Caco-2 (cell line): ENCODE measurements around the gene LAMC2. TPM values are rescaled to one million over a fixed set of nuclear protein-coding genes. Genes with fewer than 3 reads are reported as not detected.

ENCODE experiments used
- BruUV-seq: library from RNA; stranded (reverse); fragments of 400-500 nt; replicated peaks from 2 replicates; lab custom pipeline; 2021; lab: Mats Ljungman, UMichigan
- CTCF ChIA-PET: fragments of 300-600 bp; sonication (Branson Sonifier 250); formaldehyde crosslinking; loops from one replicate; lab custom pipeline; 2022; ENCODE audit warnings: antibody characterized with exemption; lab: Charles Lee
- POLR2A ChIA-PET: fragments of 300-600 bp; sonication (Branson Sonifier 250); formaldehyde crosslinking; loops from one replicate; lab custom pipeline; 2022; ENCODE audit warnings: antibody characterized with exemption; lab: Charles Lee
- DNase-seq, 2 experiments: peaks; one replicate each; pipeline versions ENCODE4 v3.0.0 to v3.0.0-alpha.2; 2020 to 2022
- H3K27me3 ChIP-seq: replicated peaks from 2 replicates; pipeline ENCODE4 v1.6.0; 2011; ENCODE audit warnings: low read length; ENCODE audit not compliant: control insufficient read depth, insufficient read depth
- H3K36me3 ChIP-seq: 2 replicates; pipeline ENCODE4 v1.5.1; 2011; ENCODE audit warnings: low read length; ENCODE audit not compliant: control insufficient read depth, insufficient read depth
- H3K4me1 ChIP-seq: fragments of 250-450 bp; sonication (Bioruptor Pico); 2 replicates; pipeline ENCODE4 v1.5.1; 2020; ENCODE audit warnings: mild to moderate bottlenecking
- H3K4me3 ChIP-seq: 2 replicates; pipeline ENCODE4 v1.5.1; 2011; ENCODE audit warnings: low read depth, mild to moderate bottlenecking, control low read depth, low read length
- H3K9me3 ChIP-seq: fragments of 250-450 bp; sonication (Bioruptor Pico); 2 replicates; pipeline ENCODE4 v1.5.1; 2020; ENCODE audit warnings: mild to moderate bottlenecking, moderate library complexity
- H3K27ac Mint-ChIP-seq: one replicate; pipeline ENCODE4 v1.8.0; 2022; ENCODE audit warnings: mixed read lengths; ENCODE audit not compliant: unreplicated experiment
- H3K27me3 Mint-ChIP-seq: one replicate; pipeline ENCODE4 v1.8.0; 2022; ENCODE audit warnings: mixed read lengths; ENCODE audit not compliant: insufficient read depth, unreplicated experiment
- H3K36me3 Mint-ChIP-seq: one replicate; pipeline ENCODE4 v1.8.0; 2022; ENCODE audit warnings: mild to moderate bottlenecking, mixed read lengths; ENCODE audit not compliant: insufficient read depth, unreplicated experiment
- H3K4me1 Mint-ChIP-seq: one replicate; pipeline ENCODE4 v1.8.0; 2022; ENCODE audit warnings: low read depth, mixed read lengths; ENCODE audit not compliant: unreplicated experiment
- H3K4me3 Mint-ChIP-seq: one replicate; pipeline ENCODE4 v1.8.0; 2022; ENCODE audit warnings: mild to moderate bottlenecking, moderate library complexity, mixed read lengths; ENCODE audit not compliant: unreplicated experiment
- H3K9me3 Mint-ChIP-seq: one replicate; pipeline ENCODE4 v1.8.0; 2022; ENCODE audit warnings: mixed read lengths; ENCODE audit not compliant: unreplicated experiment
- intact Hi-C: fragments of 100-400 bp; cut with micrococcal nuclease; formaldehyde crosslinking; loops from one replicate; pipeline ENCODE4 v1.10.0; 2022; ENCODE audit not compliant: unreplicated experiment
- total RNA-seq: library from RNA; stranded (reverse); gene quantifications from 2 replicates; pipeline ENCODE4 v1.2.3, GENCODE V29; 2022
- TF ChIP-seq, protein P1 (sequence below), 2 experiments: fragments of 200-600 bp in 1 of 2; IDR thresholded peaks; 1 replicate in 1 of 2; 2 replicates in 1 of 2; pipeline versions ENCODE4 v1.5.1 to v1.8.0; 2011 to 2022; ENCODE audit warnings: antibody characterized with exemption in 1 of 2, control low read depth in 1 of 2, inconsistent platforms in 1 of 2, low read depth in 1 of 2, low read length in 1 of 2, mild to moderate bottlenecking in 1 of 2, moderate library complexity in 1 of 2; ENCODE audit not compliant: insufficient read depth in 1 of 2, severe bottlenecking in 1 of 2, unreplicated experiment in 1 of 2

LAMC2 gene
- total RNA-seq, 1 experiment from 2014 or later, result 34.9 TPM

DNA sequence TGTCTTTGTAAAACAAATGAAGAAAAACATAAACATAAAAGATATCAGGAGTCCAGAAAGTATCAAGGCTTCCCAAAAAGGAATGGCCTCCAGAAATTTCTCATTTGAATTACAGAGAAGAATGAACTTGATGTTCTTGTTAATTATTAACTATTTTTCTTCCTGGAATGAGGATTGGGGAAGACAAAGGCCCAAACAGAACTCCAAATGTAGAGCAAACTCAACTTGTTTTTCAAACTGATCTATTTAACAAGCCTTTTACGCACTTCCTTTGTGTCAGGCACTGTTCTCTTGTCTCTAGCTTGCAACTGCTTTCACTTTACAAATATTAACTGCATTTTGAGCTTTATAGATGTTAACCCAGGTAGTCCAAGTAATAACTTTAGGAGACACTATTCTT lies 45.5 kb downstream of the LAMC2 start:
- H3K9me3 Mint-ChIP-seq, result no peaks in the 10 kb centered on the region
- DNase-seq, result no peak
- CTCF ChIA-PET, result no interaction called here
- H3K27ac Mint-ChIP-seq, result no peak overlapping the region
- Histone ChIP-seq H3K9me3 (no peaks in the 10 kb centered on the region), H3K36me3 (peaks cover 4% of the 10 kb centered on the region; the same call in 1 of the 2 replicates), H3K4me1 (peaks cover 75% of the 10 kb centered on the region), H3K4me3 (no peak overlapping the region), H3K27me3 (no peaks in the 10 kb centered on the region)
- peaks cover 42% of the 10 kb centered on the region for H3K4me1 Mint-ChIP-seq
- H3K4me3 Mint-ChIP-seq, result no peak overlapping the region
- POLR2A ChIA-PET, result no interaction called here
- peaks cover 42% of the 10 kb centered on the region for H3K36me3 Mint-ChIP-seq
- no TSS peak for BruUV-seq
- TF ChIP-seq, protein P1, sequence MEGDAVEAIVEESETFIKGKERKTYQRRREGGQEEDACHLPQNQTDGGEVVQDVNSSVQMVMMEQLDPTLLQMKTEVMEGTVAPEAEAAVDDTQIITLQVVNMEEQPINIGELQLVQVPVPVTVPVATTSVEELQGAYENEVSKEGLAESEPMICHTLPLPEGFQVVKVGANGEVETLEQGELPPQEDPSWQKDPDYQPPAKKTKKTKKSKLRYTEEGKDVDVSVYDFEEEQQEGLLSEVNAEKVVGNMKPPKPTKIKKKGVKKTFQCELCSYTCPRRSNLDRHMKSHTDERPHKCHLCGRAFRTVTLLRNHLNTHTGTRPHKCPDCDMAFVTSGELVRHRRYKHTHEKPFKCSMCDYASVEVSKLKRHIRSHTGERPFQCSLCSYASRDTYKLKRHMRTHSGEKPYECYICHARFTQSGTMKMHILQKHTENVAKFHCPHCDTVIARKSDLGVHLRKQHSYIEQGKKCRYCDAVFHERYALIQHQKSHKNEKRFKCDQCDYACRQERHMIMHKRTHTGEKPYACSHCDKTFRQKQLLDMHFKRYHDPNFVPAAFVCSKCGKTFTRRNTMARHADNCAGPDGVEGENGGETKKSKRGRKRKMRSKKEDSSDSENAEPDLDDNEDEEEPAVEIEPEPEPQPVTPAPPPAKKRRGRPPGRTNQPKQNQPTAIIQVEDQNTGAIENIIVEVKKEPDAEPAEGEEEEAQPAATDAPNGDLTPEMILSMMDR (IDR thresholded peaks at IDR 0.05; ENCODE audit: insufficient read depth in 1 of 2, low read depth in 1 of 2, low read length in 1 of 2, severe bottlenecking in 1 of 2, unreplicated experiment in 1 of 2), result no peak
- H3K27me3 Mint-ChIP-seq, result no peaks in the 10 kb centered on the region
- intact Hi-C loops, result no loop called here

DNA sequence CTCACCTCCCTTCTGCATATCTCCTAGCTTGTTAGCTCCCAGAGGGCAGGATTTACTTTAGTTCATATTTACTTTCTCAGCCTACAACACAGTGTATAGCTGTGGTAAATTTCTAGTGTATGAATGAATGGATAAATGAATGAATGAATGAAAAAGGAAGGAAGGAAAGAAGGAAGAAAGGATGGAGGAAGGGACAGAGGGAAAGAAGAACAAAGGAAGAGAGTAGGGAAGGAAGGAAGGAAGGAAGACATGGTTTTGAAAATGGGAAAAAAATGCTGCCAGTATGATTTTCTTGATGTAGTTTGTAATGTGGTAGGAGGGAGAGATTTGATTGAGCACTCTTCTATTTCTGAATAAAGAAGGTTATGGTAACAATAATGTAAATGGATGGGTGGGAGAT lies 47.0 kb downstream of the LAMC2 start:
- H3K4me1 Mint-ChIP-seq, result peaks cover 30% of the 10 kb centered on the region
- POLR2A ChIA-PET, result no interaction called here
- CTCF ChIA-PET, result no interaction called here
- peaks cover 4% of the 10 kb centered on the region; the same call in 1 of the 2 replicates for H3K36me3 ChIP-seq
- TF ChIP-seq, protein P1 (IDR thresholded peaks at IDR 0.05; ENCODE audit: insufficient read depth in 1 of 2, low read depth in 1 of 2, low read length in 1 of 2, severe bottlenecking in 1 of 2, unreplicated experiment in 1 of 2), result no peak
- no peak overlapping the region for H3K27ac Mint-ChIP-seq
- BruUV-seq, result no TSS peak
- H3K4me1 ChIP-seq, result peaks cover 70% of the 10 kb centered on the region
- no peaks in the 10 kb centered on the region for H3K27me3 Mint-ChIP-seq
- no peaks in the 10 kb centered on the region for H3K9me3 Mint-ChIP-seq
- peaks cover 47% of the 10 kb centered on the region for H3K36me3 Mint-ChIP-seq
- H3K9me3 ChIP-seq, result no peaks in the 10 kb centered on the region
- no peak for DNase-seq
- H3K27me3 ChIP-seq, result no peaks in the 10 kb centered on the region
- intact Hi-C loops, result no loop called here
- no peak overlapping the region for H3K4me3 ChIP-seq
- no peak overlapping the region for H3K4me3 Mint-ChIP-seq

DNA sequence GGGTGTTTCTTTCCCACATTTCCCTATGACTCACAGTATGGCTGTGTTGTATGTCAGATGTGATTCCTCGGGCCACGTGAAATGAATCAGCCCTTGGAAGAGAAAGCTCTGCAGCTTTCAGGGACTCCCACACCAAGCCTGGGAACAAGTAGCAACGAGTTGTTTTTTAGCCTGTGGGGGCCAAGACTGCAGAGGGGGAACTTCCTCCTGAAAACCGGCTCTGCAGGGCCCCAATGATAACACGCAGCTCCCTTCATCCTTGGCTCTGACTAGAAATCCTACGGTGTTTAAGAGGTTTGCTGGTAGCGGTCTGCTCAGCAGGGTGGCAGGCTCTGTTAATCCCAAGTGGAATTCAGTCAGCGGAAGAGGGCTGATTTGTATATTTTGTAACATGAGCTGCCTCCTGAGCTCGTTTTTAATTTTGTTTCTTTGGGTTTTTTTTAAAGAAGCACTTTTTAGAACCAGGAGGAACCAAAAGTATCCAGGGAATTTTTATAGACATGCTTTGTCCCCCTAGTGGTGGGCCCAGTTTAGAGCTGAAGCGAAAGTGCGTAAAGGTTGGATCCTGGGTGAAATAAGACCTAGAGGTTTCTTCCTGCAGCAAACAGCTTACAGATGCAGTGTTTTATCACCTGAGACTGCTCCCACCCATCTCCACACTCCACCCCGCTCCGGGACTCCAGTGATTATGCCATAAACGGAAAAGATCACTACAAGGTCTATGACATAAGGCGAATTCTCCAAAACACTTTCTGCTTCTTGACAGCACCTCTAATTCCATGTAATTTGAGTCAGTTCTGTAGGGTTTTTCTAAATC lies 48.8 kb downstream of the LAMC2 start:
- ChIA-PET POLR2A (interaction anchor here (0.6 kb wide), 1 partner anchor 127 kb away, joined by 4 read pairs; no protein-coding TSS in a partner anchor), CTCF (interaction anchor here (0.6 to 1.3 kb wide), 6 partner anchors 13 to 346 kb away, joined by 3 to 5 read pairs (median 4); no protein-coding TSS in a partner anchor)
- H3K9me3 Mint-ChIP-seq, result no peaks in the 10 kb centered on the region
- Histone ChIP-seq H3K4me3 (no peak overlapping the region), H3K9me3 (no peaks in the 10 kb centered on the region), H3K27me3 (no peaks in the 10 kb centered on the region), H3K36me3 (peaks cover 4% of the 10 kb centered on the region; the same call in 1 of the 2 replicates), H3K4me1 (peaks cover 56% of the 10 kb centered on the region)
- no peaks in the 10 kb centered on the region for H3K27me3 Mint-ChIP-seq
- TF ChIP-seq, protein P1 (IDR thresholded peaks at IDR 0.05; ENCODE audit: insufficient read depth in 1 of 2, low read depth in 1 of 2, low read length in 1 of 2, severe bottlenecking in 1 of 2, unreplicated experiment in 1 of 2), result peak; percentile 57 to 70
- peak overlapping the region; percentile 32 for H3K27ac Mint-ChIP-seq
- H3K4me3 Mint-ChIP-seq, result no peak overlapping the region
- intact Hi-C loops, result no loop called here
- peaks cover 30% of the 10 kb centered on the region for H3K4me1 Mint-ChIP-seq
- H3K36me3 Mint-ChIP-seq, result peaks cover 46% of the 10 kb centered on the region
- peak; percentile 56 to 57 for DNase-seq
- BruUV-seq, result no TSS peak
